WTC11 (cell line): Measurements from ENCODE around the gene KRT35. TPM values are rescaled to one million over a fixed set of nuclear protein-coding genes. Genes with fewer than 3 reads are reported as not detected.

Source experiments
- ATAC-seq: fragments of 200-7000 bp; cut with Tn5 transposase; 2 replicates; pipeline ENCODE4 v1.10.0; 2021; ENCODE audit warnings: mild to moderate bottlenecking, moderate library complexity
- CTCF ChIA-PET: fragments of 300-600 bp; sonication (Branson Sonifier 250); formaldehyde crosslinking; loops from one replicate; lab custom pipeline; 2021; ENCODE audit warnings: antibody characterized with exemption; lab: Charles Lee
- POLR2A ChIA-PET: fragments of 350-600 bp; sonication (Branson Sonifier 250); formaldehyde crosslinking; loops from one replicate; lab custom pipeline; 2021; ENCODE audit warnings: antibody characterized with exemption; lab: Charles Lee
- DNase-seq: peaks from one replicate; pipeline ENCODE4 v3.0.0; 2021; ENCODE audit warnings: low spot score
- H3K27ac Mint-ChIP-seq: 2 replicates; pipeline ENCODE4 v1.8.0; 2021; ENCODE audit warnings: mixed read lengths
- H3K27me3 Mint-ChIP-seq: 2 replicates; pipeline ENCODE4 v1.8.0; 2021; ENCODE audit warnings: low read depth, mild to moderate bottlenecking, moderate library complexity, mixed read lengths
- H3K36me3 Mint-ChIP-seq: 2 replicates; pipeline ENCODE4 v1.8.0; 2021; ENCODE audit warnings: mixed read lengths
- H3K4me1 Mint-ChIP-seq: 2 replicates; pipeline ENCODE4 v1.8.0; 2022; ENCODE audit warnings: mixed read lengths
- H3K4me3 Mint-ChIP-seq: 2 replicates; pipeline ENCODE4 v1.8.0; 2021; ENCODE audit warnings: mild to moderate bottlenecking, moderate library complexity, mixed read lengths
- H3K9me3 Mint-ChIP-seq: 2 replicates; pipeline ENCODE4 v1.8.0; 2021; ENCODE audit warnings: mixed read lengths
- E2F1 ChIP-seq: sonication (generic); formaldehyde crosslinking; IDR thresholded peaks from 2 replicates; pipeline ENCODE4 v1.8.0; 2022; ENCODE audit warnings: mild to moderate bottlenecking, missing genetic modification reagents
- E2F4 ChIP-seq: sonication (generic); formaldehyde crosslinking; IDR thresholded peaks from 2 replicates; pipeline ENCODE4 v1.8.1; 2022; ENCODE audit warnings: low read depth, mild to moderate bottlenecking, moderate library complexity, missing genetic modification reagents, borderline replicate concordance
- FOXJ3 ChIP-seq: sonication (generic); formaldehyde crosslinking; IDR thresholded peaks from 2 replicates; pipeline ENCODE4 v1.9.0; 2021; ENCODE audit warnings: missing genetic modification reagents, mild to moderate bottlenecking, borderline replicate concordance
- HMGXB4 ChIP-seq: sonication (generic); formaldehyde crosslinking; IDR thresholded peaks from 2 replicates; pipeline ENCODE4 v1.8.1; 2023; ENCODE audit warnings: mild to moderate bottlenecking, moderate library complexity, missing genetic modification reagents
- IRF2 ChIP-seq: sonication (generic); formaldehyde crosslinking; IDR thresholded peaks from 2 replicates; pipeline ENCODE4 v1.8.0; 2022; ENCODE audit warnings: low read depth, missing genetic modification reagents, borderline replicate concordance
- NFYB ChIP-seq: sonication (generic); formaldehyde crosslinking; conservative IDR thresholded peaks from 2 replicates; pipeline ENCODE4 v1.8.0; 2022; ENCODE audit warnings: low read depth, missing genetic modification reagents
- OVOL2 ChIP-seq: fragments of 250-450 bp; sonication (Bioruptor Pico); IDR thresholded peaks from 2 replicates; pipeline ENCODE4 v1.9.0; 2021; ENCODE audit warnings: mild to moderate bottlenecking, borderline replicate concordance
- PREB ChIP-seq: sonication (generic); formaldehyde crosslinking; IDR thresholded peaks from 2 replicates; pipeline ENCODE4 v1.8.1; 2022; ENCODE audit warnings: mild to moderate bottlenecking, missing genetic modification reagents, moderate library complexity, borderline replicate concordance
- RELA ChIP-seq: sonication (generic); formaldehyde crosslinking; IDR thresholded peaks from 2 replicates; pipeline ENCODE4 v1.8.1; 2022; ENCODE audit warnings: missing genetic modification reagents, mild to moderate bottlenecking, borderline replicate concordance
- RORB ChIP-seq: fragments of 250-450 bp; sonication (Bioruptor Pico); IDR thresholded peaks from 2 replicates; pipeline ENCODE4 v1.9.0; 2021; ENCODE audit warnings: mild to moderate bottlenecking
- STAT6 ChIP-seq: sonication (generic); formaldehyde crosslinking; conservative IDR thresholded peaks from 2 replicates; pipeline ENCODE4 v1.8.1; 2023; ENCODE audit warnings: mild to moderate bottlenecking, low read depth, missing genetic modification reagents, moderate library complexity
- TEAD1 ChIP-seq: sonication (generic); formaldehyde crosslinking; IDR thresholded peaks from 2 replicates; pipeline ENCODE4 v1.8.0; 2022; ENCODE audit warnings: mild to moderate bottlenecking, missing genetic modification reagents
- ZNF138 ChIP-seq: sonication (generic); formaldehyde crosslinking; conservative IDR thresholded peaks from 2 replicates; pipeline ENCODE4 v1.8.1; 2022; ENCODE audit warnings: mild to moderate bottlenecking, moderate library complexity, missing genetic modification reagents
- ZNF219 ChIP-seq: sonication (generic); formaldehyde crosslinking; IDR thresholded peaks from 2 replicates; pipeline ENCODE4 v1.8.0; 2023; ENCODE audit warnings: missing genetic modification reagents, mild to moderate bottlenecking, borderline replicate concordance
- ZNF263 ChIP-seq: sonication (generic); formaldehyde crosslinking; IDR thresholded peaks from 2 replicates; pipeline ENCODE4 v1.8.1; 2022; ENCODE audit warnings: low read depth, mild to moderate bottlenecking, moderate library complexity, missing genetic modification reagents
- total RNA-seq: library from RNA; stranded (reverse); gene quantifications from 3 replicates; pipeline ENCODE4 v1.2.3, GENCODE V29; 2021
- TF ChIP-seq, protein P1 (sequence below): fragments of 250-450 bp; sonication (Bioruptor Pico); IDR thresholded peaks from 2 replicates; pipeline ENCODE4 v1.9.0; 2021; ENCODE audit warnings: mild to moderate bottlenecking
- TF ChIP-seq, protein P2 (sequence below): fragments of 250-450 bp; sonication (Bioruptor Pico); conservative IDR thresholded peaks from 2 replicates; pipeline ENCODE4 v1.9.0; 2021; ENCODE audit warnings: mild to moderate bottlenecking
- TF ChIP-seq, protein P3 (sequence below): sonication (generic); formaldehyde crosslinking; IDR thresholded peaks from 2 replicates; pipeline ENCODE4 v1.8.0; 2023; ENCODE audit warnings: missing genetic modification reagents

The KRT35 gene
- total RNA-seq, 1 experiment from 2014 or later = not detected

- Mint-ChIP-seq H3K9me3 (peaks cover 21% of the 10 kb centered on the region), H3K36me3 (peaks cover 9% of the 10 kb centered on the region)
- CTCF ChIA-PET = interaction anchor here (1.4 to 2.8 kb wide), 2 partner anchors 102 to 123 kb away, joined by 4 to 12 read pairs; no protein-coding TSS in a partner anchor
- POLR2A ChIA-PET = interaction anchor here (0.6 kb wide), 1 partner anchor 32 kb away, joined by 3 read pairs; no protein-coding TSS in a partner anchor
- no peak for DNase-seq
- TF ChIP-seq, protein P1, sequence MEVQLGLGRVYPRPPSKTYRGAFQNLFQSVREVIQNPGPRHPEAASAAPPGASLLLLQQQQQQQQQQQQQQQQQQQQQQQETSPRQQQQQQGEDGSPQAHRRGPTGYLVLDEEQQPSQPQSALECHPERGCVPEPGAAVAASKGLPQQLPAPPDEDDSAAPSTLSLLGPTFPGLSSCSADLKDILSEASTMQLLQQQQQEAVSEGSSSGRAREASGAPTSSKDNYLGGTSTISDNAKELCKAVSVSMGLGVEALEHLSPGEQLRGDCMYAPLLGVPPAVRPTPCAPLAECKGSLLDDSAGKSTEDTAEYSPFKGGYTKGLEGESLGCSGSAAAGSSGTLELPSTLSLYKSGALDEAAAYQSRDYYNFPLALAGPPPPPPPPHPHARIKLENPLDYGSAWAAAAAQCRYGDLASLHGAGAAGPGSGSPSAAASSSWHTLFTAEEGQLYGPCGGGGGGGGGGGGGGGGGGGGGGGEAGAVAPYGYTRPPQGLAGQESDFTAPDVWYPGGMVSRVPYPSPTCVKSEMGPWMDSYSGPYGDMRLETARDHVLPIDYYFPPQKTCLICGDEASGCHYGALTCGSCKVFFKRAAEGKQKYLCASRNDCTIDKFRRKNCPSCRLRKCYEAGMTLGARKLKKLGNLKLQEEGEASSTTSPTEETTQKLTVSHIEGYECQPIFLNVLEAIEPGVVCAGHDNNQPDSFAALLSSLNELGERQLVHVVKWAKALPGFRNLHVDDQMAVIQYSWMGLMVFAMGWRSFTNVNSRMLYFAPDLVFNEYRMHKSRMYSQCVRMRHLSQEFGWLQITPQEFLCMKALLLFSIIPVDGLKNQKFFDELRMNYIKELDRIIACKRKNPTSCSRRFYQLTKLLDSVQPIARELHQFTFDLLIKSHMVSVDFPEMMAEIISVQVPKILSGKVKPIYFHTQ (CRISPR knock-in tag) = no peak
- TF ChIP-seq, all 79 proteins: peak for 0
- no peak overlapping the region for H3K27ac Mint-ChIP-seq
- H3K27me3 Mint-ChIP-seq = peaks cover 8% of the 10 kb centered on the region
- 0 out of 2 replicates have a peak, but pooled peaks cover 4% of the 10 kb centered on the region for H3K4me1 Mint-ChIP-seq
- H3K4me3 Mint-ChIP-seq = no peak overlapping the region
- ATAC-seq = no peak
These were observed 34.1 kb downstream of the KRT35 start for GRCh38 chr17:41446806-41447205.

DNA sequence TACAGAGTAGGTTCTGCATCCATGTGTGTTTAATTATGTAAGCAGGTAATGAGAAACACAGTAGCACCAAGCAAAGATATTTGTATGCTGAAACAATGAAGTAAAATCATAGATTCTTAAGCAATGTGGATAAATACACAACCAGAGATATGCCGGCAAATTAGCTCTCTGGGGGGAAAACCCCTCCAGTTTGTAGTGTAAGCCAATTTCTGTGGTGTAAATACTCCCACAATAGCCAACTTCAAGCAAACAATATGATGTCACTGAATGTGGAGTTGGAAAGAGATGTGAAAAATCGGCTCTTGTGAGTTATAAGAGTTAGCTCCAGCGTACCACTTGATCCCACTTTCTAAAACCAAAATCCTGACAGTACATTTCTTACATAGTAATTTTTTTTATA is 36.3 kb downstream of the KRT35 start:
- DNase-seq (no peak), ATAC-seq (no peak)
- 0 out of 2 replicates have a peak, but pooled peaks cover 4% of the 10 kb centered on the region for H3K4me1 Mint-ChIP-seq
- H3K9me3 Mint-ChIP-seq = peaks cover 11% of the 10 kb centered on the region
- ChIA-PET CTCF (interaction anchor here (1.0 kb wide), 1 partner anchor 27 kb away, joined by 9 read pairs; no protein-coding TSS in a partner anchor), POLR2A (no interaction called here)
- peaks cover 9% of the 10 kb centered on the region for H3K27me3 Mint-ChIP-seq
- H3K27ac Mint-ChIP-seq = no peak overlapping the region
- H3K4me3 Mint-ChIP-seq = no peak overlapping the region
- H3K36me3 Mint-ChIP-seq = no peaks in the 10 kb centered on the region
- TF ChIP-seq ZNF219 (CRISPR knock-in tag) = no peak
- no peak for TF ChIP-seq ZNF138 (CRISPR knock-in tag)
- TF ChIP-seq TEAD1 = no peak
- TF ChIP-seq, protein P2, sequence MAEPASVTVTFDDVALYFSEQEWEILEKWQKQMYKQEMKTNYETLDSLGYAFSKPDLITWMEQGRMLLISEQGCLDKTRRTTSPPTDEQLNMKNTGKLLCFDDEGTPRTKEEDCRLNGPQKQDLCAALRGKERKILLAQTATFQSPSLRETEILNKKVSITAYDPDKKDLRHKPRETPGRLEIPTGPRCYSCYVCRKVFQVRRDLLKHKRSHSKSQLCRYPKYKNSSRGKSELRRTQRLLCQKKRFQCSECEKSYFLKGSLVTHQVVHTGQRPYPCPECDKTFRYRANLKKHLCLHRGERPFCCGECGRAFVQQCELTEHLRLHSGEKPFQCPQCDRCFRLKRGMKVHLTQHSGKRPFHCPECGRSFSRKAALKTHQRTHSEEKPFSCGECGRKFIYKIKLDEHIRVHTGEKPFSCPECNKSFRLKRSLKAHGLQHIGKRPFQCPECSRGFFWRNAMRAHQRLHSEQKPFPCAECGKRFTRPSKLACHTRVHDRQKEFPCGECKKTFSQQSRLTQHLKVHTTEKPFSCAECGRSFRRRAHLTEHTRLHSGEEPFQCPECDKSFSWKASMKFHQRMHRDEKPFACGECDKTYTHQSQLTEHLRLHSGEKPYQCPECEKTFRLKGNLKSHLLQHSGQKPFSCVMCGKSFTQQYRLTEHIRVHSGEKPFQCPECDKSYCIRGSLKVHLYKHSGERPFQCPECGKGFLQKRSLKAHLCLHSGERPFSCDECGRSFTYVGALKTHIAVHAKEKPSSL (CRISPR knock-in tag) = no peak
- no peak for TF ChIP-seq NFYB (CRISPR knock-in tag)
- no peak for TF ChIP-seq RORB (CRISPR knock-in tag)
- no peak for TF ChIP-seq OVOL2 (CRISPR knock-in tag)
- no peak for TF ChIP-seq HMGXB4
- no peak for TF ChIP-seq FOXJ3
- TF ChIP-seq ZNF263 (CRISPR knock-in tag) = no peak
- no peak for TF ChIP-seq IRF2 (CRISPR knock-in tag)
- no peak for TF ChIP-seq PREB (CRISPR knock-in tag)
- no peak for TF ChIP-seq STAT6 (CRISPR knock-in tag)
- TF ChIP-seq E2F4 (CRISPR knock-in tag) = no peak
- no peak for TF ChIP-seq E2F1 (CRISPR knock-in tag)
- TF ChIP-seq, protein P3, sequence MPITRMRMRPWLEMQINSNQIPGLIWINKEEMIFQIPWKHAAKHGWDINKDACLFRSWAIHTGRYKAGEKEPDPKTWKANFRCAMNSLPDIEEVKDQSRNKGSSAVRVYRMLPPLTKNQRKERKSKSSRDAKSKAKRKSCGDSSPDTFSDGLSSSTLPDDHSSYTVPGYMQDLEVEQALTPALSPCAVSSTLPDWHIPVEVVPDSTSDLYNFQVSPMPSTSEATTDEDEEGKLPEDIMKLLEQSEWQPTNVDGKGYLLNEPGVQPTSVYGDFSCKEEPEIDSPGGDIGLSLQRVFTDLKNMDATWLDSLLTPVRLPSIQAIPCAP (CRISPR knock-in tag) = no peak
- no peak for TF ChIP-seq RELA (CRISPR knock-in tag)
